Thyroid gland (tissue), 4 donors: ENCODE measurements around the gene WNT4.

Experiments
- POLR2A ChIP-seq, 2 donors: fragments of 450-650 bp; IDR thresholded peaks; one replicate each; pipeline ENCODE4 v1.6.1; 2017; ENCODE audit warnings: antibody characterized with exemption in 2 of 2, mild to moderate bottlenecking in 2 of 2, moderate library complexity in 1 of 2
- TF ChIP-seq, protein P1 (sequence below), 6 experiments: fragments of 200-600 bp in 3 of 6; fragments of 450-650 bp in 3 of 6; sonication (generic) in 3 of 6; IDR thresholded peaks; one replicate each; pipeline ENCODE4 v1.5.1; 2016 to 2019; ENCODE audit warnings: antibody characterized with exemption in 6 of 6, mild to moderate bottlenecking in 2 of 6, inconsistent platforms in 1 of 6, moderate library complexity in 1 of 6

GRCh38 chr1:22137004-22137720 lies 5.7 kb downstream of the WNT4 start:
- TF ChIP-seq, protein P1, sequence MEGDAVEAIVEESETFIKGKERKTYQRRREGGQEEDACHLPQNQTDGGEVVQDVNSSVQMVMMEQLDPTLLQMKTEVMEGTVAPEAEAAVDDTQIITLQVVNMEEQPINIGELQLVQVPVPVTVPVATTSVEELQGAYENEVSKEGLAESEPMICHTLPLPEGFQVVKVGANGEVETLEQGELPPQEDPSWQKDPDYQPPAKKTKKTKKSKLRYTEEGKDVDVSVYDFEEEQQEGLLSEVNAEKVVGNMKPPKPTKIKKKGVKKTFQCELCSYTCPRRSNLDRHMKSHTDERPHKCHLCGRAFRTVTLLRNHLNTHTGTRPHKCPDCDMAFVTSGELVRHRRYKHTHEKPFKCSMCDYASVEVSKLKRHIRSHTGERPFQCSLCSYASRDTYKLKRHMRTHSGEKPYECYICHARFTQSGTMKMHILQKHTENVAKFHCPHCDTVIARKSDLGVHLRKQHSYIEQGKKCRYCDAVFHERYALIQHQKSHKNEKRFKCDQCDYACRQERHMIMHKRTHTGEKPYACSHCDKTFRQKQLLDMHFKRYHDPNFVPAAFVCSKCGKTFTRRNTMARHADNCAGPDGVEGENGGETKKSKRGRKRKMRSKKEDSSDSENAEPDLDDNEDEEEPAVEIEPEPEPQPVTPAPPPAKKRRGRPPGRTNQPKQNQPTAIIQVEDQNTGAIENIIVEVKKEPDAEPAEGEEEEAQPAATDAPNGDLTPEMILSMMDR (IDR thresholded peaks at IDR 0.05), result no peak
- TF ChIP-seq POLR2A (IDR thresholded peaks at IDR 0.05), result no peak
